GM19395 (cell line): ENCODE data around the gene NANP.

Source experiments
- ATAC-seq: cut with Tn5 transposase; IDR thresholded peaks from one replicate; pipeline ENCODE4 v1.9.1; 2021; ENCODE audit warnings: mild to moderate bottlenecking, moderate library complexity; ENCODE audit not compliant: unreplicated experiment

The NANP gene

GRCh38 chr20:25573288-25574251, 50.2 kb downstream of the NANP start:
- ATAC-seq, result no peak

- no peak for ATAC-seq
Observed at GRCh38 chr20:25571817-25572216, 52.0 kb downstream of the NANP start.

GRCh38 chr20:25571240-25571639, 52.6 kb downstream of the NANP start:
- no peak for ATAC-seq

- no peak for ATAC-seq
Observed at GRCh38 chr20:25570148-25570530, 53.7 kb downstream of the NANP start.

- no peak for ATAC-seq
Observed at GRCh38 chr20:25567286-25567685, 56.5 kb downstream of the NANP start.

- no peak for ATAC-seq
Observed at GRCh38 chr20:25566821-25567220, 57.0 kb downstream of the NANP start.

- ATAC-seq, result no peak
Observed at GRCh38 chr20:25565578-25566157, 58.1 kb downstream of the NANP start.

GRCh38 chr20:25563876-25564275, 59.9 kb downstream of the NANP start:
- ATAC-seq, result no peak

GRCh38 chr20:25563362-25563761, 60.5 kb downstream of the NANP start:
- no peak for ATAC-seq
